NCI-H345 treated with DMSO at 0.1 percent for 48 hours (cell line): ENCODE results near the gene RHBDD2.
A peak's percentile ranks its signal among the peaks of the same experiment; 100 is the strongest.
"Not testable (repeated sequence)": the region's sequence is repeated elsewhere in the genome, so short reads cannot be mapped to it uniquely, and the experiment has no call there.

Experiments used
- DNase-seq: peaks from one replicate; lab custom pipeline; 2025; ENCODE audit not compliant: unreplicated experiment; lab: John Stamatoyannopoulos, UW

RHBDD2 gene

GRCh38 chr7:75888464-75889222 is 9.8 kb downstream of the RHBDD2 start:
- no peak for DNase-seq

- DNase-seq: no peak
Measured at GRCh38 chr7:75889223-75889825, 10.5 kb downstream of the RHBDD2 start.

DNA sequence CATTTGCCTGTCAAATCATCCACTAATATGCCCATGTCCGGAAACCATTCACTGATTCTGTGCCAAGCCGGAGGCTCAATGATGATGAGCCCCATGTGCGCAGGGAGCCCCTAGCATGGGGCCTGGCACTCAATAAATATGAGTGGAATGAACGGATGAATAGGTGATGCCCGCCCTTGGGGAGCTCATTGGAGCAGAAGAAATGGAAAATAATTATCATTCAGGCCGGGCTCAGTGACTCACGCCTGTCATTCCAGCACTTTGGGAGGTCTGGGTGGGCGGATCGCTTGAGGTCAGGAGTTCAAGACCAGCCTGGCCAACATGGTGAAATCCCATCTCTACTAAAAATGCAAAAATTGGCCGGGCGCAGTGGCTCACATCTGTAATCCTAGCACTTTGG is 11.0 kb downstream of the RHBDD2 start:
- no peak for DNase-seq

DNA sequence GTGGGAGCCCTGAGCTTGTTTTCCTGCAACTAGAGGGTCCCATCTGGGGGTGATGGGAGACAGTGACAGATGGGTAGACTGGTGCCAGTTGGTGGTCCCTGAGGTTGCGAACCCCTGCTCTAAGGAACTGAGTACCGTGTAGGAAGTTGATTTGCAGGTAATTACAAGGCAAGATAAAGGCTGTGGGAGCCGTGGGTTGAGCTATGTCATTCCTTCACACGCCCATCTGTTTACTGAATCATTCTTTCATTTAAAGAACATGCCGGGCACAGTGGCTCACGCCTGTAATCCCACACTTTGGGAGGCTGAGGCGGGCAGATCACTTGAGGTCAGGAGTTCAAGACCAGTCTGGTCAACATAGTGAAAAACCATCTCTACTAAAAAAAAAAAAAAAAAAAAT is 12.4 kb downstream of the RHBDD2 start:
- DNase-seq: not testable (repeated sequence)

DNA sequence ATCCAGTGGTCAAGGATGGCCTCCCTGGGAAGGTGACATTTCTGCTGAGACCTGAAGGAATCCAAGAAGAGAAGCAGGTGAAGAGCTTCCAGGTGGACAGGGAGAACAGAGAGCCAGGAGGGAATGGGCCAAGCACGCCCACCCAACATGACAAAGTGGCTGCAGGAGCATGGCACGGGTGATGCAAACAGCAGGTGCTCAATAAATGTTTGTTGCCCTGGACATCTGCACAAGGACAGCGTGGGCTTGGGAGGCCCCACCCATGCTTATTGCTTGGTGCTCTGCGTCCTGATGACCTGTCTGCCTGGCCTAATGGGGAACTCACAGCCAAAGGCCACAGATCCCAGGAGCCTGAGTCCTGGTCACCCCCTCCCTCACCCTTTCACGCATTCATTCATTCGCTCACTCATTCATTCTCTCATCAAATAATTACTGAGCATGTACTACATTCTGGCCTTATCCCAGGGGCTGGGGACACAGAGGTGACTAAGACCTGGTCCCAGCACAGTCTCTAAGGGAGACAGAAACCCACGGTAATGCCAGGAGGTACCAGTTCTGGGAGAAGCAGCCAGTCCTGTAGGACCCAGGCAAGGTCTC is 13.1 kb downstream of the RHBDD2 start:
- DNase-seq: no peak

DNA sequence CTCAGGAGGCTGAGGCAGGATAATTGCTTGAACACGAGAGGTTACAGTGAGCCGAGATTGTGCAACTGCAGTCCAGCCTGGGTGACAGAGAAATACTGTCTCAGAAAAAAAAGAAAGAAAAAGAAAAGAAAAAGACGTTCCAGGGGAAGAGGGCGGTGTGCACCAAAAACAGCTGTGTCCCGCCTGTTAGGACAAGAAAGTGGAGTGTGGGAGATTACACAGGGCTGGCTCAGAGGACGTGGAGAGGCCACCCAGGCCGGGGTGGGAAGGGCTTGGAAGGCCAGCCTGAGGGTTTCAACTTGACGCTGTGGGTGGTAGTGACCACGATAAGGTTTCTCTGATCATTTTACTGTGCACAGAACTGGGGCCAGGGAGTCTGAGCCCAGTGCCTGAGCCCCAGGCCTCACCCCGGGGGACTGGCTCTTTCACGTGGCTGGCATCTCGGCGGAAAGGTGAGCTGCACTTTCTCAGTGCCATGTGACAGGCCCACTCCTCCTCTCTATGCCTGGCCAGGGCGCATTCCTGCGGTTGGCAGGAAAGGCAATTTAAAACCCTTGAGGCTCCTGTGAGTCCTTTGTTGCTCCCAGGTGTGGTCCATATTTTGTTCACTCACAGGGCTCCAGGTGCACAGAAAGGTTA is 13.9 kb downstream of the RHBDD2 start:
- DNase-seq: no peak

DNA sequence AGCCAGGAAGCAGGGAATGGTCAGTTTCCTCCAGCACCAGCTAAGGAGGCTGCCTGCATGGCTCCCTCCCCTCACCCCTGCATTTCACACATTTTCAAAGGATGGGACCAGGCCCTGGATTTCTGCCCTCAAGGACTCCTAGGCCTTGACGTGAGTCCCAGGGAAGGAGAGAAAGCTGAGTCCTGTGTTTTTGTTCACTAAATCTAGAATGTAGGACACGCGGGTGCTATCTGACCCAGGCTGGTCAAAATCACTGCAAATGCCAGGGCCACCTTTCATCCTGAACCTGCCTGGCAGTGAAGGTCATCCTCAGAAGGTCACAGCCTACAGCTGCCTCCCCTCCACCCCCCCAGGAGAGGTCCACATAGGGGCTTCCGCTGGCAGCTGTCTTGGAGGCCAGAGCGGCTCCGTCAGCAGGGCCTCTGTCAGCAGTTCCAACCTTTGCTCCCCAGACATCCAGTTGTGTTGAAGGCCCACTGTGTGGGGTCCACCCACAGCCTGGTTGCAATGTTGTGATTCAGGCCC is 18.0 kb downstream of the RHBDD2 start:
- DNase-seq: no peak

GRCh38 chr7:75900617-75901315 is 21.9 kb downstream of the RHBDD2 start:
- DNase-seq: no peak

GRCh38 chr7:75905785-75906604 is 27.2 kb downstream of the RHBDD2 start:
- peak; percentile 15 for DNase-seq

DNA sequence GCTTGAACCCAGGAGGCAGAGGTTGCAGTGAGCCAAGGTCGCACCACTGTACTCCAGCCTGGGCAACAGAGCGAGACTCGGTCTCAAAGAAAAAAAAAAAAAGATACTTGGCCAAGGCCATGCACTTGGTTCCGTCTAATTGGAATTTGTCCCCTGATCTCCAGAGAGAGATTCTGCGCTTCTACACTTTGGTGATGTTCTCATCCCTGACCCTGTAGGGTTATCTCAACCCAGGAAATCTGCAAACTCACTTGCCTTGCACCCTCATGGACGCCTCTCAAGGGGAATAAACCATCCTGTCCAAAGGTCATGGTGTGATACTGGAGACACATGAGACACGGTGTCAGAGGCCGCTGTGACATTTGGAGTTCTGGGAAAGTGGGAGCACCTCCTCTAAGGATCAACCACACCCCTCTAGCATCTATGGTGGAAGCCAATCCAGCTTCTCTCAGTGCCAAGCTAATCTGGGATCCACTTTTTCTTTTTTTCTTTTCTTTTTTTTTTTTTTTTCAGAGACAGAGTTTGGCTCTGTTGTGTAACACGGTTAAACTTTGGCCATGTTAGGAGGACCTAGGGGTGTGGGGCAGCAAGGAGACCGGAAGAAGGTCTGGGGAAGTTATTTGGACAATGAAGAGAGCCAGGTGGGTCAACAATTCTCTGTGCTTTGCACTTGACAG is 28.3 kb downstream of the RHBDD2 start:
- DNase-seq: no peak

DNA sequence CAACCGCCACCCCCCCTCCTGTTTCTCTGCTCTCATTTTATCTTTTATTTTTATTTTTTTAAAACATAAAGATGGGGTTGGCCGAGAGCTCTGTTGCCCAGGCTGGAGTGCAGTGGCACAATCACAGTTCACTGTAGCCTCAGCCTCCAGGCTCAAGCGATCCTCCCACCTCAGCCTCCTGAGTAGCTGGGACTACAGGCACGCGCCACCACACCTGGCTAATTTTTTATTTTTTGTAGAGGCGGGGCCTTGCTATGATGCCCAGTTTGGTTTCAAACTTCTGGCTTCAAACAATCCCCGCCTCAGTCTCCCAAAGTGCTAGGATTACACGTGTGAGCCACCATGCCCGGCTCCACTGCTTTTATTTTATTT is 28.8 kb downstream of the RHBDD2 start:
- DNase-seq: not testable (repeated sequence)

DNA sequence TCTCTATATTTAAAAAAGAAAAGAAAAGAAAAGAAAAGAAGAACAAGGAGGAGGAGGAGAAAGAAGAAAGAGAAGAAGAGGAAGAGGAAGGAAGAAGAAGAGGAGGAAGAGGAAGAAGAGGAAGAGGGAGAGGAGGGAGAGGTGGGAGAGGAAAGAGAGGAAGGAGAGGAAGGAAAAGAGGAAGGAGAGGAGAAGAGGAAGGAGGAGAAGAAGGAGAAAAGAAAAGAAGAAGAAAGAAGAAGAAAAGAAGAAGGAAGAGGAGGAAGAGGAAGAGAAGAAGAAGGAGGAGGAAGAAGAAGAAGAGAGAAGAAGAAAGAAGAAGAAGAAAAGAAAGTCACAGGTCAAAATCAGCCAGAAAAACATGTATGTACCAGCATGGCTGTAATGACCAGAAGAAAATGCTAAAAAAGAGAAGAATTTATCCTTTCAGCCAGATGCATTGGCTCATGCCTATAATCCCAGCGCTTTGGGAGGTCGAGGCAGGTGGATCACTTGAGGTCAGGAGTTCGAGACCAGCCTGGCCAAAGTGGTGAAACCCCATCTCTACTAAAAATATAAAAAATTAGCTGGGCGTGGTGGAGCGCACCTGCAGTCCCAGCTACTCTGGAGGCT is 30.8 kb downstream of the RHBDD2 start:
- DNase-seq: no peak

DNA sequence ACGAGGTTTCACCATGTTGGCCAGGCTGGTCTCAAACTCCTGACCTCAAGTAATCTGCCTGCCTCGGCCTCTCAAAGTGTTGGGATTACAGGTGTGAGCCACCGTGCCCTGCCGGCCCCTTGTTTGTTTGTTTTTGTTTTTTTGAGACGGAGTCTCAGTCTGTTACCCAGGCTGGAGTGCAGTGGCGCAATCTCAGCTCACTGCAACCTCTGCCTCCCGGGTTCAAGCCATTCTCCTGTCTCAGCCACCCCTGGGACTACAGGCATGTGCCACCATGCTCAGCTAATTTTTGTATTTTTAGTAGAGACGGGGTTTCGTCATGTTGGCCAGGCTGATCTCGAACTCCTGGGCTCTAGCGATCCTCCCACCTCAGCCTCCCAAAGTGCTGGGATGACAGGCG is 32.4 kb downstream of the RHBDD2 start:
- DNase-seq: not testable (repeated sequence)

DNA sequence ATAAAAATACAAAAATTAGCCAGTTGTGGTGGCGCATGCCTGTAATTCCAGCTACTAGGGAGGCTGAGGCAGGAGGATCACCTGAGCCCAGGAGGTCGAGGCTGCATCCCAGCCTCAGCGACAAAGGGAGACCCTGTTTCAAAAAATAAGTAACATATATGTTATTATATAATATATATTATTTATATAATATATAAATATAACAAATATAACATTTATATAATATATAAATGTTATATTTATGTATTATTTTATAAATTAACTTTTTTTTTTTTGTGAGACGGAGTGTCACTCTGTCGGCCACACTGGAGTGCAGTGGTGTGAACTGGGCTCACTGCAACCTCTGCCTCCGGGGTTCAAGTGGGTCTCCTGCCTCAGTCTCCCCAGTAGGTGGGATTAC is 34.6 kb downstream of the RHBDD2 start:
- no peak for DNase-seq

GRCh38 chr7:75914169-75914654 is 35.4 kb downstream of the RHBDD2 start:
- DNase-seq: no peak

DNA sequence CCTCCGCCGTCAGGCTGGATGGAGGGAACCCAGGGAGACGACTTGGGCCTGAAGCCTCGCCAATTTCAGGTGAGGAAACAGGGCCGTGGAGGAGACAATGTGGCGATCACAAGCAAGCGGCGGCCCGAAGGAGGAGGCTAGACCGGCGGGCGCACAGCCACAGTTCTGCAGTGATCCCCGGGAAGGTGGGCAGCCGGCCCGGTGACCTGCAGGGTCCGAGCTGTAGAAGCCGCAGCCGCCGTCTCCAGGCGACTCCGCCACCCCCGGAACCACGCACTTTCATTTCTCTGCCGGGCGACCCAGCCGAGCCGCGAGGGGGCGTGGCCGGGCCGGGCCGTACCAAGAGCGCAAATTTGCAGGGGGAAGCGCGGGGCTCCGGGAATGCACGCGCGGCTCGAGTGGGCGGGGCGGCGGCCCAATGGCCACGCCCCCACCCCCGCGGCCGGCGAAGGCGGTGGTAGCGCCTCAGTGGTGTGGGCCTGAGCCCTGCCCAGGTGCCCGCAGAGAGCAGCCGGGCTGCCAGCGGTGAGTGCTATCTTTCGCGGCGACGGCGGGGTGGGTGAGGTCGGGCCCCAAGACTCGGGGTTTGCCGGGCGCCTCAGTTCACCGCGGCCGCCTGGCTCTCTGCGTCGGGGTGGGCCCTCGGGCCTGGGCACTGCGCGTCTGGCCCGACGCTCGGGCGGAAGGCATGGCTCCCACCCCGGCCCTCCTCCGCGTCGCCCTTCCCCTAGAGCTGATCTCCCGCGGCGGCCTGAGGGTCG is 36.0 kb downstream of the RHBDD2 start, which contains the start of gene POR:
POR (plus strand) TSS at position 501 of the 761 bp plus-strand sequence. CDS start 38,847 bp downstream, outside the sequence.
- peak; percentile 80 for DNase-seq

- DNase-seq: peak; percentile 12
Measured at GRCh38 chr7:75915416-75916156, 36.8 kb downstream of the RHBDD2 start.

DNA sequence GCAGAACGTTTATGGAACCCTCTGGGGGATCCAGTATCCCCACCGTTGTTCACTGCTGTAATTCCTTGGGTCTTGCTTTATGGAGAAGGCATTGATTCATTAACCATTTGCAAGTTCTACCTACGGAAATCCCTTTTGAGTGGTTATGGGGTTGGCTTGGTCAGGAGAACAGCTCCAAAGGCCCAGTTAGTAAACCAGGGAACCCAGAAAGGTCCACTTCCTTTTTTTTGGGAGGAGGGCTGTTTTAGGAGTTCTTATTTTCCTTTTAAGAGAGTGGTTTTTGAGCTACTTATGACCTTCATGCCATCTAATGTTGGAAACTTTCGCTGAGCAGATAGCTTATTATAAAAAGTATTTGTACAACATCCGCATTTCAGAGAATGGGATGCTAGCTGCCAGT is 37.4 kb downstream of the RHBDD2 start:
- no peak for DNase-seq
